ENCODE data around the gene REC8. TPM values are rescaled to one million over a fixed set of nuclear protein-coding genes. Genes with fewer than 3 reads are reported as not detected.
A peak's percentile ranks its signal among the peaks of the same experiment; 100 is the strongest.

The REC8 gene
- total RNA-seq, 1 donor from 2014 or later = 34.6 TPM

GRCh38 chr14:24176599-24176998, 4.7 kb downstream of the REC8 start:
- no peak for DNase-seq (ENCODE audit: low spot score)
- H2AFZ ChIP-seq (replicated peaks) = no peak overlapping the region
- no peak overlapping the region for H3K27ac ChIP-seq
- TF ChIP-seq, protein P1, sequence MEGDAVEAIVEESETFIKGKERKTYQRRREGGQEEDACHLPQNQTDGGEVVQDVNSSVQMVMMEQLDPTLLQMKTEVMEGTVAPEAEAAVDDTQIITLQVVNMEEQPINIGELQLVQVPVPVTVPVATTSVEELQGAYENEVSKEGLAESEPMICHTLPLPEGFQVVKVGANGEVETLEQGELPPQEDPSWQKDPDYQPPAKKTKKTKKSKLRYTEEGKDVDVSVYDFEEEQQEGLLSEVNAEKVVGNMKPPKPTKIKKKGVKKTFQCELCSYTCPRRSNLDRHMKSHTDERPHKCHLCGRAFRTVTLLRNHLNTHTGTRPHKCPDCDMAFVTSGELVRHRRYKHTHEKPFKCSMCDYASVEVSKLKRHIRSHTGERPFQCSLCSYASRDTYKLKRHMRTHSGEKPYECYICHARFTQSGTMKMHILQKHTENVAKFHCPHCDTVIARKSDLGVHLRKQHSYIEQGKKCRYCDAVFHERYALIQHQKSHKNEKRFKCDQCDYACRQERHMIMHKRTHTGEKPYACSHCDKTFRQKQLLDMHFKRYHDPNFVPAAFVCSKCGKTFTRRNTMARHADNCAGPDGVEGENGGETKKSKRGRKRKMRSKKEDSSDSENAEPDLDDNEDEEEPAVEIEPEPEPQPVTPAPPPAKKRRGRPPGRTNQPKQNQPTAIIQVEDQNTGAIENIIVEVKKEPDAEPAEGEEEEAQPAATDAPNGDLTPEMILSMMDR (IDR thresholded peaks at IDR 0.05) = no peak
- no peak for TF ChIP-seq EZH2phosphoT487 (IDR thresholded peaks at IDR 0.05)
- no peak for TF ChIP-seq EZH2 (IDR thresholded peaks at IDR 0.05)
- no peaks in the 10 kb centered on the region for H3K9me3 ChIP-seq (ENCODE audit: low read depth)
- no peaks in the 10 kb centered on the region for H3K27me3 ChIP-seq
- no peaks in the 10 kb centered on the region for H3K36me3 ChIP-seq
- Mint-ChIP-seq H3K4me1 (peaks cover 5% of the 10 kb centered on the region), H3K27ac (no peak overlapping the region), H3K27me3 (ENCODE audit: insufficient read depth, low read depth) (peaks cover 2% of the 10 kb centered on the region), H3K4me3 (no peak overlapping the region), H3K9me3 (peaks cover 3% of the 10 kb centered on the region), H3K36me3 (peaks cover 11% of the 10 kb centered on the region)
- H3K4me3 ChIP-seq = no peak overlapping the region
- H3F3A ChIP-seq (ENCODE audit: low read depth) = peaks cover 11% of the 10 kb centered on the region
- H4K20me1 ChIP-seq (ENCODE audit: low read depth) = peaks cover 22% of the 10 kb centered on the region
- peak overlapping the region; percentile 13 for H3K9ac ChIP-seq
- no peak overlapping the region for H3K4me2 ChIP-seq
- H3K79me2 ChIP-seq (ENCODE audit: low read depth) = peaks cover 16% of the 10 kb centered on the region
- peaks cover 5% of the 10 kb centered on the region for H3K4me1 ChIP-seq

DNA sequence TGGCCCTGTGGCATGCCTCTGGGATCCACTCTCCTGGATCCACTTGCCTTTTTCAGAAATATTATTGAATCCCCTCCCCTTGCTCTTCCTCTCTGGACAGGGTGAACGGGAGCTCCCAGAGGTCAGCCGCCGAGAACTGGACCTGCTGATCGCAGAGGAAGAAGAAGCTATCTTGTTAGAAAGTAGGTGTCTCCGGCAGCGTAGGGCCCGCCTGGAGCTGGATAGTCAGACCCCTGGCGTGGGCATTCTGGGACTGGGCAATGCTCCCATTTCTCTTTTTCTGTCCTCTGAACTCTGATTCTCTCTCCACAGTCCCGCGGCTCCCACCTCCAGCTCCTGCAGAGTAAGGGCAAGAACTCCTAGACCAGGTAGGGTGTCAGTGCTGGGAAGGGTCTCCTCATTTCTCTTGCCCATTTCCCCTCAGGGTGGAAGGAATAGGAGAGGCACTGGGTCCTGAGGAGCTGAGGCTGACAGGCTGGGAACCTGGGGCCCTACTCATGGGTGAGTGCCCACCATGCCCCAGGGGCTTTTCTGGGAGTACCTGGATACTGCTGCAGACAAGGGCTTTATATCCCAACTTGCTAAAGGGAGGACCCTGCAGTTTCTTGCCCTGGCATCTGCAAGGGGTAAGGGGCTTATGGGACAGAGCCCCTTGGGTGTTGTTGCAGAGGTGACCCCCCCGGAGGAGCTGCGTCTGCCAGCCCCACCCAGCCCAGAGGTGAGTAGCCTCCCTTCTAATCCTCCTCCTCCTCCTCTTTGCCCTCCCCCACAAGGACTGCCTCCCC, 5.4 kb downstream of the REC8 start:
- Mint-ChIP-seq H3K27ac (peak overlapping the region; percentile 37), H3K36me3 (peaks cover 11% of the 10 kb centered on the region)
- TF ChIP-seq, protein P1 (IDR thresholded peaks at IDR 0.05) = no peak
- TF ChIP-seq EZH2 (IDR thresholded peaks at IDR 0.05) (no peak), EZH2phosphoT487 (IDR thresholded peaks at IDR 0.05) (no peak)

GRCh38 chr14:24177891-24178290, 6.0 kb downstream of the REC8 start:
- H3K27me3 Mint-ChIP-seq (ENCODE audit: insufficient read depth, low read depth) = no peaks in the 10 kb centered on the region
- no peak overlapping the region for H3K4me3 ChIP-seq
- TF ChIP-seq, protein P1 (IDR thresholded peaks at IDR 0.05) = no peak
- no peak for TF ChIP-seq EZH2 (IDR thresholded peaks at IDR 0.05)
- no peak for TF ChIP-seq EZH2phosphoT487 (IDR thresholded peaks at IDR 0.05)
- no peak overlapping the region for H2AFZ ChIP-seq (replicated peaks)
- H3K79me2 ChIP-seq (ENCODE audit: low read depth) = peaks cover 7% of the 10 kb centered on the region
- H3K4me1 Mint-ChIP-seq = peaks cover 3% of the 10 kb centered on the region
- H3K36me3 ChIP-seq = no peaks in the 10 kb centered on the region
- no peak overlapping the region for H3K27ac Mint-ChIP-seq
- no peak overlapping the region for H3K27ac ChIP-seq
- DNase-seq (ENCODE audit: low spot score) = no peak
- peaks cover 7% of the 10 kb centered on the region for H3F3A ChIP-seq (ENCODE audit: low read depth)
- H4K20me1 ChIP-seq (ENCODE audit: low read depth) = peaks cover 21% of the 10 kb centered on the region
- no peak overlapping the region for H3K9ac ChIP-seq
- no peak overlapping the region for H3K4me3 Mint-ChIP-seq
- H3K27me3 ChIP-seq = no peaks in the 10 kb centered on the region
- peaks cover 15% of the 10 kb centered on the region for H3K36me3 Mint-ChIP-seq
- no peak overlapping the region for H3K4me2 ChIP-seq
- no peaks in the 10 kb centered on the region for H3K9me3 ChIP-seq (ENCODE audit: low read depth)
- peaks cover 4% of the 10 kb centered on the region for H3K4me1 ChIP-seq
- peaks cover 2% of the 10 kb centered on the region for H3K9me3 Mint-ChIP-seq

More for the DNA sequence above, 5.4 kb downstream of the REC8 start:
- Histone ChIP-seq H2AFZ (replicated peaks) (no peak overlapping the region), H3F3A (ENCODE audit: low read depth) (peaks cover 10% of the 10 kb centered on the region), H3K9ac (peak overlapping the region; percentile 13), H3K9me3 (ENCODE audit: low read depth) (no peaks in the 10 kb centered on the region), H3K4me3 (no peak overlapping the region), H3K27ac (no peak overlapping the region), H3K27me3 (no peaks in the 10 kb centered on the region), H3K79me2 (ENCODE audit: low read depth) (peaks cover 13% of the 10 kb centered on the region), H3K4me1 (peaks cover 5% of the 10 kb centered on the region), H3K36me3 (no peaks in the 10 kb centered on the region), H3K4me2 (no peak overlapping the region), H4K20me1 (ENCODE audit: low read depth) (peaks cover 22% of the 10 kb centered on the region)
- DNase-seq (ENCODE audit: low spot score) = no peak
- peaks cover 4% of the 10 kb centered on the region for H3K4me1 Mint-ChIP-seq
- H3K9me3 Mint-ChIP-seq = peaks cover 3% of the 10 kb centered on the region
- H3K4me3 Mint-ChIP-seq = no peak overlapping the region
- H3K27me3 Mint-ChIP-seq (ENCODE audit: insufficient read depth, low read depth) = no peaks in the 10 kb centered on the region

Measured in neural progenitor cell (in vitro differentiated cells).